Breast epithelium (tissue), 4 donors: ENCODE measurements around the gene F5. TPM values are rescaled to one million over a fixed set of nuclear protein-coding genes. Genes with fewer than 3 reads are reported as not detected.
A peak's percentile ranks its signal among the peaks of the same experiment; 100 is the strongest.

Experiments used
- DNase-seq, 2 donors: peaks; one replicate each; pipeline ENCODE4 v3.0.0-alpha.2; 2019; ENCODE audit warnings: low spot score in 2 of 2
- H3K27ac ChIP-seq, 2 donors: fragments of 200-600 bp; sonication (generic) in 1 of 2; one replicate each; pipeline ENCODE4 v1.5.1; 2016 to 2019; ENCODE audit warnings: mild to moderate bottlenecking in 1 of 2
- H3K27me3 ChIP-seq, 2 donors: fragments of 200-600 bp; sonication (generic) in 1 of 2; one replicate each; pipeline versions ENCODE4 v1.5.1 to v1.6.0; 2017 to 2019; ENCODE audit warnings: control low read depth in 1 of 2, mild to moderate bottlenecking in 1 of 2
- H3K36me3 ChIP-seq: fragments of 200-600 bp; one replicate; pipeline ENCODE4 v1.5.1; 2019
- H3K4me1 ChIP-seq, 2 donors: fragments of 200-600 bp; sonication (generic); one replicate each; pipeline ENCODE4 v1.5.1; 2016 to 2019; ENCODE audit warnings: control low read depth in 1 of 2
- H3K4me3 ChIP-seq, 3 donors: fragments of 200-600 bp; sonication (generic); 1 replicate in 2 of 3; 2 replicates in 1 of 3; pipeline ENCODE4 v1.5.1; 2016 to 2019; ENCODE audit warnings: mild to moderate bottlenecking in 3 of 3, moderate library complexity in 2 of 3
- H3K9me3 ChIP-seq, 2 donors: fragments of 200-600 bp; sonication (generic) in 1 of 2; one replicate each; pipeline ENCODE4 v1.5.1; 2016 to 2019; ENCODE audit warnings: control low read depth in 1 of 2
- POLR2A ChIP-seq: fragments of 450-650 bp; IDR thresholded peaks from one replicate; pipeline ENCODE4 v1.6.1; 2016; ENCODE audit warnings: antibody characterized with exemption, mild to moderate bottlenecking, moderate library complexity
- POLR2AphosphoS5 ChIP-seq, 3 donors: sonication (generic); formaldehyde crosslinking; IDR thresholded peaks; one replicate each; pipeline ENCODE4 v1.6.1; 2017; ENCODE audit warnings: antibody characterized with exemption in 3 of 3
- intact Hi-C: fragments of 100-400 bp; cut with DNase I; formaldehyde crosslinking; loops from one replicate; pipeline ENCODE4 v1.15.1; 2023; ENCODE audit warnings: low total_unique reads
- total RNA-seq, 3 donors: library from RNA; depleted of rRNA; stranded (reverse); fragments of >200 nt; gene quantifications; one replicate each; pipeline ENCODE4 v1.1.0, GENCODE V29; 2016
- TF ChIP-seq, protein P1 (sequence below), 3 donors: fragments of 450-650 bp; IDR thresholded peaks; one replicate each; pipeline ENCODE4 v1.5.1; 2016 to 2017; ENCODE audit warnings: antibody characterized with exemption in 3 of 3, mild to moderate bottlenecking in 3 of 3, moderate library complexity in 3 of 3

F5 gene
- total RNA-seq, 3 donors from 2014 or later: 0.44 to 7.4 (median 1.3) TPM

- DNase-seq: no peak
- no peaks in the 10 kb centered on the region for H3K4me1 ChIP-seq
- no peak overlapping the region for H3K27ac ChIP-seq
- intact Hi-C loops: loop anchor here (5.0 kb wide), 1 partner anchor 381 kb away; no protein-coding TSS in a partner anchor
- no peaks in the 10 kb centered on the region for H3K36me3 ChIP-seq
- no peaks in the 10 kb centered on the region for H3K27me3 ChIP-seq
- H3K9me3 ChIP-seq: no peaks in the 10 kb centered on the region
- H3K4me3 ChIP-seq: no peak overlapping the region
- TF ChIP-seq, protein P1, sequence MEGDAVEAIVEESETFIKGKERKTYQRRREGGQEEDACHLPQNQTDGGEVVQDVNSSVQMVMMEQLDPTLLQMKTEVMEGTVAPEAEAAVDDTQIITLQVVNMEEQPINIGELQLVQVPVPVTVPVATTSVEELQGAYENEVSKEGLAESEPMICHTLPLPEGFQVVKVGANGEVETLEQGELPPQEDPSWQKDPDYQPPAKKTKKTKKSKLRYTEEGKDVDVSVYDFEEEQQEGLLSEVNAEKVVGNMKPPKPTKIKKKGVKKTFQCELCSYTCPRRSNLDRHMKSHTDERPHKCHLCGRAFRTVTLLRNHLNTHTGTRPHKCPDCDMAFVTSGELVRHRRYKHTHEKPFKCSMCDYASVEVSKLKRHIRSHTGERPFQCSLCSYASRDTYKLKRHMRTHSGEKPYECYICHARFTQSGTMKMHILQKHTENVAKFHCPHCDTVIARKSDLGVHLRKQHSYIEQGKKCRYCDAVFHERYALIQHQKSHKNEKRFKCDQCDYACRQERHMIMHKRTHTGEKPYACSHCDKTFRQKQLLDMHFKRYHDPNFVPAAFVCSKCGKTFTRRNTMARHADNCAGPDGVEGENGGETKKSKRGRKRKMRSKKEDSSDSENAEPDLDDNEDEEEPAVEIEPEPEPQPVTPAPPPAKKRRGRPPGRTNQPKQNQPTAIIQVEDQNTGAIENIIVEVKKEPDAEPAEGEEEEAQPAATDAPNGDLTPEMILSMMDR (IDR thresholded peaks at IDR 0.05): no peak
- TF ChIP-seq POLR2AphosphoS5 (IDR thresholded peaks at IDR 0.05) (no peak), POLR2A (no peak)
Observed at GRCh38 chr1:169493251-169493650, 93.0 kb downstream of the F5 start.

DNA sequence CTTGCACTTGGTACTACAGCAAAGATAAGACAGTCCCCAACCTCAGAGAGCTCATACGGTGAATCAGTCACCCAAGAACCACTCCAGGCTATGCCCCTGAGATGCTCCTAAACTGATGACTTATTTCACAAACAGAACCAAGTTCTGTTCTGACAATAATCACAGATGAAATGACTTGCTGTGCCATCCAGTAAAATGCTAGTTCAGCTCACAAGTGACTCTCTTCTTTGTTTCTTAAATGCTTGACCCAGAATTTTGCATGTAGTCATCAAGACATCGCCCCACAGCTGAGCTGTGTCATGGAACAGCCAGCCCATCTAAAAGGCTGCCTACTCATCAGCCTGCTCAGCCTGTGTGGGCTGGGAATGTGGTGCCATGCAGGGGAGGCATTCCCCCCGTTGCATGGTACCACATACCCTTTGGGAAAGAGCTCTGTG is 94.4 kb downstream of the F5 start:
- intact Hi-C loops: loop anchor here (5.0 kb wide), 1 partner anchor 380 kb away; no protein-coding TSS in a partner anchor
- no peaks in the 10 kb centered on the region for H3K27me3 ChIP-seq
- no peak overlapping the region for H3K27ac ChIP-seq
- H3K4me3 ChIP-seq: no peak overlapping the region
- no peaks in the 10 kb centered on the region for H3K9me3 ChIP-seq
- H3K4me1 ChIP-seq: peaks cover 0 to 4% of the 10 kb centered on the region in 2 donors
- no peaks in the 10 kb centered on the region for H3K36me3 ChIP-seq
- no peak for DNase-seq
- TF ChIP-seq POLR2A (no peak), POLR2AphosphoS5 (IDR thresholded peaks at IDR 0.05) (no peak)
- TF ChIP-seq, protein P1 (IDR thresholded peaks at IDR 0.05): no peak

DNA sequence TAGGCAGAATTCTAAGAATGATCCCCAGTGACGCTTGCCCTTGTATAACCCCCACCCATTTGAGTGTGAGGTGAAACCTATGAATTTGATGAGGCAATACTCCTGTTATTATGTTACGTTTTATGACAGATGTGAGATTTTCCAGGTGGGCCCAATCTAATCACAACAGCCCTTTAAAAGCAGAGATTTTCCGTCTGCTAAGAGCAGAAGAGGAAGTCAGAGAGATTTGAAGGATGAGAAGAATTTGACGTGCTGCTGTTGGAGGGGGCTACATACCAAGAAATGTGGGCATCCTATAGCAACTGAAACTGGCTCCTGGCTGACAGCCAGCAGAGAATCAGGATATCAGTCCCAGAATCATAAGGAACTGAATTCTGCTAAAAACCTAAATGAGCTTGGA is 98.1 kb downstream of the F5 start:
- Histone ChIP-seq H3K4me3 (no peak overlapping the region), H3K9me3 (no peaks in the 10 kb centered on the region), H3K27me3 (no peaks in the 10 kb centered on the region), H3K27ac (no peak overlapping the region), H3K36me3 (no peaks in the 10 kb centered on the region), H3K4me1 (peaks cover 0 to 15% of the 10 kb centered on the region in 2 donors)
- DNase-seq: no peak
- TF ChIP-seq POLR2AphosphoS5 (IDR thresholded peaks at IDR 0.05): no peak
- no peak for TF ChIP-seq POLR2A
- TF ChIP-seq, protein P1 (IDR thresholded peaks at IDR 0.05): no peak
- intact Hi-C loops: no loop called here

DNA sequence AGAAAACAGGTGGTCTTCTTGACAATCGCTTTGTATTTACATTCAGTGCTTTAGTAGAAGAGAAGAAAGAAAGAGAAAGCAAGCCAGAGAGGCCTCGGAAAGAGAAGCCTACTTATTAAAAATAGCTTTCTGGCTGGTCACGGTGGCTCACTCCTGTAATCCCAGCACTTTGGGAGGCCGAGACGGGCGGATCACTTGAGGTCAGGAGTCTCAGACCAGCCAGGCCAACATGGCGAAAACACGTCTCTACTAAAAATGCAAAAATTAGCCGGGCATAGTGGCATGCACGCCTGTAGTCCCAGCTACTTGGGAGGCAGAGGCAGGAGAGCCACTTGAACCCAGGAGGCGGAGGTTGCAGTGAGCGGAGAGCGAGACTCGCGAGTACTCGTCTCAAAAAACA is 98.7 kb downstream of the F5 start:
- Histone ChIP-seq H3K4me1 (peaks cover 0 to 15% of the 10 kb centered on the region in 2 donors), H3K36me3 (no peaks in the 10 kb centered on the region), H3K27me3 (no peaks in the 10 kb centered on the region), H3K27ac (peak overlapping the region; percentile 99), H3K4me3 (no peak overlapping the region), H3K9me3 (no peaks in the 10 kb centered on the region)
- DNase-seq: no peak
- TF ChIP-seq POLR2A (no peak), POLR2AphosphoS5 (IDR thresholded peaks at IDR 0.05) (no peak)
- TF ChIP-seq, protein P1 (IDR thresholded peaks at IDR 0.05): no peak
- intact Hi-C loops: no loop called here

DNA sequence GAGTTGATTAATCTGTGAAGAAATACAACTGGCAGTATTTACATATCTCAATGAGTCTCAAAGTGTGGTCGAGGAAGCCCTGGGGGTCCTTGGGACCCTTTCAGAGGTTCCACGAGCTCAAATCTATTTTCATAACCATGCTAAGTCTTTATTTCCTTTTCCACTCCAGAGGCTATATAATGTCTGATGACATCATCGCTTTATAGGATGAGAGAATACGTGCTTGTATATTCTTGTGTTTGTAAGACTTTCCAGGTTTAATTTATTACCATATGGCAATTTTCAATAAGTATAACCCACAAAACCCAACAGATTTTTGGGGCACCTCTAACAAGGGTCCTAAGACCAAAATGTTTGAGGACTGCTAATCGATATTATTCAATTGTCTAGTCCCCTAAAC is 99.1 kb downstream of the F5 start:
- Histone ChIP-seq H3K4me1 (peaks cover 0 to 15% of the 10 kb centered on the region in 2 donors), H3K27me3 (no peaks in the 10 kb centered on the region), H3K36me3 (no peaks in the 10 kb centered on the region), H3K4me3 (peak overlapping the region in 1 of 3 donors; percentile 87), H3K9me3 (no peaks in the 10 kb centered on the region), H3K27ac (peak overlapping the region; percentile 99)
- TF ChIP-seq, protein P1 (IDR thresholded peaks at IDR 0.05): no peak
- TF ChIP-seq POLR2AphosphoS5 (IDR thresholded peaks at IDR 0.05) (no peak), POLR2A (no peak)
- no peak for DNase-seq
- intact Hi-C loops: no loop called here
